HepG2 (cell line): Measurements from ENCODE around the gene RDH12. TPM values are rescaled to one million over a fixed set of nuclear protein-coding genes. Genes with fewer than 3 reads are reported as not detected.

ENCODE experiments used
- BORCS8-MEF2B ChIP-seq: sonication (generic); formaldehyde crosslinking; IDR thresholded peaks from 2 replicates; pipeline ENCODE4 v1.8.0; 2022; ENCODE audit warnings: mild to moderate bottlenecking, missing genetic modification reagents
- BRD4 ChIP-seq: sonication (generic); formaldehyde crosslinking; IDR thresholded peaks from 2 replicates; pipeline ENCODE4 v1.4.0; 2020; ENCODE audit warnings: missing genetic modification reagents
- GABPA ChIP-seq, 2 experiments: IDR thresholded peaks; 2 replicates each; pipeline ENCODE4 v1.6.1; 2011 to 2016; ENCODE audit warnings: low read depth in 2 of 2, low read length in 1 of 2, missing biosample characterization in 1 of 2, missing genetic modification characterization in 1 of 2
- GFI1 ChIP-seq: sonication (generic); formaldehyde crosslinking; IDR thresholded peaks from 2 replicates; pipeline ENCODE4 v1.5.0; 2020; ENCODE audit warnings: missing genetic modification reagents, mild to moderate bottlenecking, borderline replicate concordance
- IRX3 ChIP-seq: sonication (generic); formaldehyde crosslinking; IDR thresholded peaks from 2 replicates; pipeline ENCODE4 v1.8.1; 2023; ENCODE audit warnings: mild to moderate bottlenecking, low read depth, missing genetic modification reagents, borderline replicate concordance
- JARID2 ChIP-seq: sonication (generic); formaldehyde crosslinking; IDR thresholded peaks from 2 replicates; pipeline ENCODE4 v1.8.1; 2023; ENCODE audit warnings: missing genetic modification reagents, inconsistent platforms; ENCODE audit not compliant: insufficient replicate concordance
- NCOR1 ChIP-seq: fragments of 200-600 bp; sonication (generic); IDR thresholded peaks from 2 replicates; pipeline ENCODE4 v1.7.0; 2017; ENCODE audit warnings: antibody characterized with exemption, low read length, borderline replicate concordance
- NFE2L2 ChIP-seq: fragments of 150-350 bp; IDR thresholded peaks from 2 replicates; pipeline ENCODE4 v1.6.1; 2014; ENCODE audit warnings: low read length
- SAFB2 ChIP-seq: sonication (generic); formaldehyde crosslinking; IDR thresholded peaks from 2 replicates; pipeline ENCODE4 v1.5.1; 2020; ENCODE audit warnings: missing genetic modification reagents, low read depth, mild to moderate bottlenecking, borderline replicate concordance
- ZMYM3 ChIP-seq: sonication (generic); formaldehyde crosslinking; IDR thresholded peaks from 2 replicates; pipeline ENCODE4 v1.5.1; 2020; ENCODE audit warnings: mild to moderate bottlenecking, missing genetic modification reagents
- ZNF12 ChIP-seq: sonication (generic); formaldehyde crosslinking; IDR thresholded peaks from 2 replicates; pipeline ENCODE4 v1.5.0; 2020; ENCODE audit warnings: missing genetic modification reagents
- ZNF143 ChIP-seq: sonication (generic); formaldehyde crosslinking; IDR thresholded peaks from 2 replicates; pipeline ENCODE4 v1.4.0; 2020; ENCODE audit warnings: missing genetic modification reagents
- ZNF274 ChIP-seq: sonication (generic); formaldehyde crosslinking; IDR thresholded peaks from 2 replicates; pipeline ENCODE4 v1.5.1; 2020; ENCODE audit warnings: mild to moderate bottlenecking, missing genetic modification reagents
- ZNF746 ChIP-seq: sonication (generic); formaldehyde crosslinking; IDR thresholded peaks from 2 replicates; pipeline ENCODE4 v1.8.0; 2022; ENCODE audit warnings: mild to moderate bottlenecking, missing genetic modification reagents
- polyA plus RNA-seq, 8 experiments: library from polyadenylated mRNA; depleted of rRNA in 3 of 8; stranded (reverse) in 7 of 8; unstranded in 1 of 8; fragments of >200 nt; fragmentation: Illumina TruSeq in 4 of 8; extraction: Trizol in 4 of 8; gene quantifications; 2 replicates each; pipeline versions ENCODE4 v1.2.1 to v1.2.3, GENCODE V29; 2011 to 2016; ENCODE audit warnings: low read depth in 4 of 8, missing spikeins in 1 of 8, mixed read lengths in 1 of 8; ENCODE audit not compliant: insufficient read depth in 1 of 8
- total RNA-seq, 5 experiments: library from RNA; depleted of rRNA; stranded (reverse); fragments of >200 nt; fragmentation: Illumina TruSeq; extraction: Trizol; gene quantifications; 2 replicates each; pipeline ENCODE4 v1.2.3, GENCODE V29; 2016; ENCODE audit warnings: low read depth in 1 of 5
- TF ChIP-seq, protein P1 (sequence below): sonication (generic); formaldehyde crosslinking; IDR thresholded peaks from 2 replicates; pipeline ENCODE4 v1.4.0; 2020; ENCODE audit warnings: mild to moderate bottlenecking, missing genetic modification reagents
- TF ChIP-seq, protein P2 (sequence below): sonication (generic); formaldehyde crosslinking; conservative IDR thresholded peaks from 2 replicates; pipeline ENCODE4 v1.4.0; 2020; ENCODE audit warnings: missing genetic modification reagents
- TF ChIP-seq, protein P3 (sequence below): sonication (generic); formaldehyde crosslinking; IDR thresholded peaks from 2 replicates; pipeline ENCODE4 v1.4.0; 2020; ENCODE audit warnings: missing genetic modification reagents
- TF ChIP-seq, protein P4 (sequence below): sonication (generic); formaldehyde crosslinking; IDR thresholded peaks from 2 replicates; pipeline ENCODE4 v1.5.1; 2020; ENCODE audit warnings: missing genetic modification reagents, mild to moderate bottlenecking, borderline replicate concordance

Gene RDH12
- total and polyA plus RNA-seq, 2 of the 13 experiments (the other 11 are each of a cell fraction or from before 2014, with no cell fraction given): 1.6 to 2.1 TPM

DNA sequence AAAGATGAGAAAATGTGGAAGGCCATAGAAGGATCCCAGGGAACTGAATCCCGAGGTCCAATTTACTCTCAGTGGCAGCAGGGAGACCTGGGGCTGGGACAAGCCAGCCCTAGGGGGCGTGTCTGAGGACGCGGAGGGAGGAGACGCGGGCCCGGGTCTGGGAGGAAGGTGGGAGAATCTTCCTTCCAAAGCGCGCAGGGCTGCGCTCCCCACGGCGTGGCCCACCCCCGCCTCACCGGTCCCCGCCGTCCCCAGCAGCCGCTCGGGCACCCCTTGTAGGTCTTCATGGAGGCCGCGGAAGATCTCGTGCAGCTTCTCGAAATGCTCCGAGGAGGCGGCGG is 27.6 kb upstream of the RDH12 start (continued):
- TF ChIP-seq ZNF12 (no peak), JARID2 (CRISPR knock-in tag) (no peak), GABPA (IDR thresholded peaks at IDR 0.05; ENCODE audit: low read depth, low read length) (no peak), GABPA (CRISPR knock-in tag; IDR thresholded peaks at IDR 0.05; ENCODE audit: low read depth) (no peak), IRX3 (CRISPR knock-in tag) (no peak), ZNF143 (CRISPR knock-in tag) (no peak), ZMYM3 (no peak), GFI1 (CRISPR knock-in tag) (no peak), BRD4 (0 out of 2 replicates have a peak, but pooled peaks have one; percentile 7), ZNF746 (CRISPR knock-in tag) (no peak), ZNF274 (CRISPR knock-in tag) (no peak), NFE2L2 (no peak), SAFB2 (CRISPR knock-in tag) (no peak), NCOR1 (no peak), BORCS8-MEF2B (CRISPR knock-in tag) (no peak)
- TF ChIP-seq, protein P1, sequence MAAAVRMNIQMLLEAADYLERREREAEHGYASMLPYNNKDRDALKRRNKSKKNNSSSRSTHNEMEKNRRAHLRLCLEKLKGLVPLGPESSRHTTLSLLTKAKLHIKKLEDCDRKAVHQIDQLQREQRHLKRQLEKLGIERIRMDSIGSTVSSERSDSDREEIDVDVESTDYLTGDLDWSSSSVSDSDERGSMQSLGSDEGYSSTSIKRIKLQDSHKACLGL (CRISPR knock-in tag): peak; percentile 52
- TF ChIP-seq, protein P2, sequence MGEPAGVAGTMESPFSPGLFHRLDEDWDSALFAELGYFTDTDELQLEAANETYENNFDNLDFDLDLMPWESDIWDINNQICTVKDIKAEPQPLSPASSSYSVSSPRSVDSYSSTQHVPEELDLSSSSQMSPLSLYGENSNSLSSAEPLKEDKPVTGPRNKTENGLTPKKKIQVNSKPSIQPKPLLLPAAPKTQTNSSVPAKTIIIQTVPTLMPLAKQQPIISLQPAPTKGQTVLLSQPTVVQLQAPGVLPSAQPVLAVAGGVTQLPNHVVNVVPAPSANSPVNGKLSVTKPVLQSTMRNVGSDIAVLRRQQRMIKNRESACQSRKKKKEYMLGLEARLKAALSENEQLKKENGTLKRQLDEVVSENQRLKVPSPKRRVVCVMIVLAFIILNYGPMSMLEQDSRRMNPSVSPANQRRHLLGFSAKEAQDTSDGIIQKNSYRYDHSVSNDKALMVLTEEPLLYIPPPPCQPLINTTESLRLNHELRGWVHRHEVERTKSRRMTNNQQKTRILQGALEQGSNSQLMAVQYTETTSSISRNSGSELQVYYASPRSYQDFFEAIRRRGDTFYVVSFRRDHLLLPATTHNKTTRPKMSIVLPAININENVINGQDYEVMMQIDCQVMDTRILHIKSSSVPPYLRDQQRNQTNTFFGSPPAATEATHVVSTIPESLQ (CRISPR knock-in tag): no peak
- TF ChIP-seq, protein P3, sequence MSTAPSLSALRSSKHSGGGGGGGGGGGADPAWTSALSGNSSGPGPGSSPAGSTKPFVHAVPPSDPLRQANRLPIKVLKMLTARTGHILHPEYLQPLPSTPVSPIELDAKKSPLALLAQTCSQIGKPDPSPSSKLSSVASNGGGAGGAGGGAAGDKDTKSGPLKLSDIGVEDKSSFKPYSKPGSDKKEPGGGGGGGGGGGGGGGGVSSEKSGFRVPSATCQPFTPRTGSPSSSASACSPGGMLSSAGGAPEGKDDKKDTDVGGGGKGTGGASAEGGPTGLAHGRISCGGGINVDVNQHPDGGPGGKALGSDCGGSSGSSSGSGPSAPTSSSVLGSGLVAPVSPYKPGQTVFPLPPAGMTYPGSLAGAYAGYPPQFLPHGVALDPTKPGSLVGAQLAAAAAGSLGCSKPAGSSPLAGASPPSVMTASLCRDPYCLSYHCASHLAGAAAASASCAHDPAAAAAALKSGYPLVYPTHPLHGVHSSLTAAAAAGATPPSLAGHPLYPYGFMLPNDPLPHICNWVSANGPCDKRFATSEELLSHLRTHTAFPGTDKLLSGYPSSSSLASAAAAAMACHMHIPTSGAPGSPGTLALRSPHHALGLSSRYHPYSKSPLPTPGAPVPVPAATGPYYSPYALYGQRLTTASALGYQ (CRISPR knock-in tag): no peak
- TF ChIP-seq, protein P4, sequence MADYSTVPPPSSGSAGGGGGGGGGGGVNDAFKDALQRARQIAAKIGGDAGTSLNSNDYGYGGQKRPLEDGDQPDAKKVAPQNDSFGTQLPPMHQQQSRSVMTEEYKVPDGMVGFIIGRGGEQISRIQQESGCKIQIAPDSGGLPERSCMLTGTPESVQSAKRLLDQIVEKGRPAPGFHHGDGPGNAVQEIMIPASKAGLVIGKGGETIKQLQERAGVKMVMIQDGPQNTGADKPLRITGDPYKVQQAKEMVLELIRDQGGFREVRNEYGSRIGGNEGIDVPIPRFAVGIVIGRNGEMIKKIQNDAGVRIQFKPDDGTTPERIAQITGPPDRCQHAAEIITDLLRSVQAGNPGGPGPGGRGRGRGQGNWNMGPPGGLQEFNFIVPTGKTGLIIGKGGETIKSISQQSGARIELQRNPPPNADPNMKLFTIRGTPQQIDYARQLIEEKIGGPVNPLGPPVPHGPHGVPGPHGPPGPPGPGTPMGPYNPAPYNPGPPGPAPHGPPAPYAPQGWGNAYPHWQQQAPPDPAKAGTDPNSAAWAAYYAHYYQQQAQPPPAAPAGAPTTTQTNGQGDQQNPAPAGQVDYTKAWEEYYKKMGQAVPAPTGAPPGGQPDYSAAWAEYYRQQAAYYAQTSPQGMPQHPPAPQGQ (CRISPR knock-in tag): no peak
